Frontal cortex (tissue), 4 donors: ENCODE results near the gene ZFHX3. TPM values are rescaled to one million over a fixed set of nuclear protein-coding genes. Genes with fewer than 3 reads are reported as not detected.

ENCODE experiments used
- DNase-seq, 2 donors: peaks; one replicate each; pipeline ENCODE4 v3.0.0; 2012; ENCODE audit warnings: low spot score in 2 of 2
- FAIRE-seq: peaks from 2 replicates; lab custom pipeline; 2012; peaks lifted over from hg19 to GRCh38; lab: Jason Lieb, UNC
- total RNA-seq: library from RNA; depleted of rRNA; stranded (reverse); fragments of >200 nt; gene quantifications from one replicate; pipeline ENCODE4 v1.2.3, GENCODE V29; 2014
- donor health status: control.
- donor health status: control.
- donor health status: control.

The ZFHX3 gene
- total RNA-seq, 1 donor from 2014 or later = 4.9 TPM

DNA sequence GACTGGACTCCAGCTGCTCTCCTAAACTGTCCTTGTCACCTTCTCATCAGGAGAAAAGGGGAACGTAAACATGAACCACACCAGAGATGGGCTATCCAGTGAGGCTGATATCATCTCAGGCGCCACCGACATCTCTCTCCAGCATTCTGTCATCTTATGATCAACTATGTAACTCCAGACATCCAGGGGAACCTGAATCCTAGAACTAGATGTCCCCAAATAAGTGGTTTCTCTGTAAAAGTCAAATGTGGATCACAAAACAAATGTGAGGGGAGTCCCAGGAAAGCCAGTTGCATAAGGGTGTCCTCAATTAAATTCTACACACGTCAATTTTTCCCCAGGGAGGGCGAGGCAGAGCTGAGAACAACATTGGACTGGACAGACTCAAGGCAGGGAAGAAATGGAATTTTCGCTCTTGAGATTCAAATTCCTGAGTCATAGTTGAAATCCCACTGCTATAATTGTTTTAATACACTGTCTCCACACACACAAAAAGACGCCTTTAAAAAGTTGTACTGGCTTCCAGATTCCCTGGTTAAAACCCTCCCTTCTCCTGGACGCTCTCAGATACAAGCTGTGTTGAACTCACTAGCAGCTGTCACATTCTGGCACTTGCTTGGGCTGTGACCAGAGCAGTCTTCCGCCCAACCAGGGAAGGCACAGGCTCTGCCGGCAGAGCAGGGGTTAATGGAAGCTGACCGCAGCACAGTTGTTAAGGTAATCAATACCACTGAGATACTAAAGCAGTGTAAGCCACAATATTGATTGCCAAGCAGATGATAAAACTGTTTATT, 62.6 kb downstream of the ZFHX3 start:
- FAIRE-seq (no peak), DNase-seq (no peak)

GRCh38 chr16:72983728-72984350, 64.1 kb downstream of the ZFHX3 start:
- DNase-seq = no peak
- FAIRE-seq = no peak

DNA sequence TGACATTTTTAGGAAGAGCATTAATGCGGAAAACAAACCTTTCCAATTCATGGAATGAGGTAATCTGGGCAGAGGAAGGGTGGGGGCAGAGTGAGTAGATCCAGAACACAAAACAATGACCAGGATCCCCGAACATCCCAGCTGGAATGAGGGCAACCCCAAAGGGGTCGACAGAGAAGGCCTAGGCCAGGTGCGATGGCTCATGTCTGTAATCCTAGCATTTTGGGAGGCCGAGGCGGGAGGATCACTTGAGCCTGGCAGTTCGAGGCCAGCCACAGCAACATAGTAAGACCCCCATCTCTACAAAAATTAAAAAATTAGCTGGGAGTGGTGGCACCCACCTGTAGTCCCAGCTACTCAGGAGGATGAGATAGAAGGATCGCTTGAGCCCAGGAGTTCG, 64.7 kb downstream of the ZFHX3 start:
- FAIRE-seq (no peak), DNase-seq (no peak)

DNA sequence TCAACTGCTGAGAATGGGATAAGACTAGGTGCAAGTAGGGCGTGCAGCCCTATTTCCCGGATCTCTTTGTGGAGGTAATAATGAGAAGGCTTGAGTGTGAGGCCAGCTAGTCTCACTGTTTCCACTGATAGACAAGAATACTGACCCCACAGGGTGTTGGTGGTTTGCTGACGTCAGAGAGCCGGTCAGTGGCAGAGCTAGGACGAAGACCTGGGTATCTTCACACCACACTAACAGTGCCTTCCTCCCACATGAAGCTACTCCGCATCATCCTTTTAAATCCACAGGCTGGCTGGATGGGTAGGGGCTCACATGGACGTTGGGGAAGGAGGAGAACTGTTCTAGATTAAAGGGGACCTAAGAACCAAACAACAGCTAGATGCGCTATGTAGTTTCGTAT, 68.0 kb downstream of the ZFHX3 start:
- no peak for FAIRE-seq
- no peak for DNase-seq

GRCh38 chr16:72978212-72978611, 69.7 kb downstream of the ZFHX3 start:
- FAIRE-seq = no peak
- DNase-seq = no peak

DNA sequence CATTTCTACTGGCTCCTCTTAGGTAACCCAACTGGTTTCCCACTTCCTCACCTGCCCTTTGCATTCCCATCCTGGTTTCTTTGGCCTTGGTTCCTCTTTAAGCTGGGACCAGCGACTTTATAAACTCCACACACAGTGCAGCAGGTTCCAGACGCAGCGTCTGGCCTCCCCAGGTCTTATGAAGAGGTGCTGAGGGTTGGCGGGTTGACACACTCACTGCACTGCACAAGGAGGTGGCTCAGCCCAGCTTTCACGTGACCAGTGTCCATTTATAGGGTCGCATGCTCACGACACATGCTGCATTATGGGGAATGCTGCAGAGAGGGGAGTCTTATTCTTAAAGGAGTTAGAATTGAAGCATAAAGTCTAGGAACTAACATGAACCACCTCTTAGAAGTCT, 70.8 kb downstream of the ZFHX3 start:
- no peak for FAIRE-seq
- no peak for DNase-seq

GRCh38 chr16:72976438-72977064, 71.4 kb downstream of the ZFHX3 start:
- FAIRE-seq (no peak), DNase-seq (no peak)

DNA sequence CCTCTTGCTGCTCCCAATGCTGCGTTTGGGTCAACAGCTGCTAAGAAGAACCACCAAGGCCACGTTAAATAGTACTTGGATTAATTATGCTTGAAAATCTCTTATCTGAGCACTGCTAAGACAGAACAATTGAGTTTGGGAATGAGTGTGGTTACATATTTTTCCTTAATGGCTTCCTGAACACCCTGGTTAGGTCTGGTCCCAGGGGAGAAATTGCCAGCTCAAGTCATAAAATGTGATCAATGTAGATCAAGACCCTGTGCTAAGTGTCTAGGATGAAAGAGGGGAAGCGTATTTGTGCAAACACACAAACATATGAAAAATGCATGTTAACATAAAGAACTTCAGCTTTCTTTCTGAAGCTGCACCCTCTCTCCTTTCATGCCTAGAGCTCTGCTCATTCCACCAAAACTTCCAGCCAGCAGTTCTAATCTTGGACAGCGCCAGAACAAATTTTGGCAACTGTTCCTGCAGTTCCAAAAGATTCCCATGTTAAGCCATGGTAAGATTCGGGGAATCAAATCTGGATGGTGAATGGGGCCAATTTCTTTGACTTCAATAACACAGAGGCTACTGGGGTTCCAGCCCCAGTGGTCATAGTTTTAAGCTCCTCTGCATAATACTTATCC, 72.0 kb downstream of the ZFHX3 start:
- FAIRE-seq (no peak), DNase-seq (no peak)

GRCh38 chr16:72974142-72974769, 73.7 kb downstream of the ZFHX3 start:
- DNase-seq (no peak), FAIRE-seq (no peak)

GRCh38 chr16:72972878-72973571, 74.9 kb downstream of the ZFHX3 start:
- FAIRE-seq (no peak), DNase-seq (no peak)

DNA sequence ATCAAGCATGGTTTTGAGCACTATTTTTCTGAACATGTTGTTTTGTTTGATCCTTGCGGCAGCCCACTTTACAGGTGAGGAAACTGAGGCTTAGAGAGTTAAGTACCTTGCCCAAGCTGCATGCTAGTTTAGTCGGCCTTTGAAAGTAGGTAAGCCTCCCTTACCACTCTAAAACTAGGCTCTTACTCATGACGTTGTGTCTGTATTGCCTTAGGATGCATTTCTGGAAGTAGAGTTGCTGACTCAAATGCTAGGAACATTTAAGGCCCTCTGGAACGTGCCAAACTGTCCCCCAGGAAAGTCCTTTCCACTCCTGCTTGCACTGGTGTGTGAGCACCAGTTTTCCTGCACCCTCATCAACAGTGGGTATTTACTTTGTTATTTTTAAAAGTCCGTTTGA, 76.6 kb downstream of the ZFHX3 start:
- no peak for FAIRE-seq

DNA sequence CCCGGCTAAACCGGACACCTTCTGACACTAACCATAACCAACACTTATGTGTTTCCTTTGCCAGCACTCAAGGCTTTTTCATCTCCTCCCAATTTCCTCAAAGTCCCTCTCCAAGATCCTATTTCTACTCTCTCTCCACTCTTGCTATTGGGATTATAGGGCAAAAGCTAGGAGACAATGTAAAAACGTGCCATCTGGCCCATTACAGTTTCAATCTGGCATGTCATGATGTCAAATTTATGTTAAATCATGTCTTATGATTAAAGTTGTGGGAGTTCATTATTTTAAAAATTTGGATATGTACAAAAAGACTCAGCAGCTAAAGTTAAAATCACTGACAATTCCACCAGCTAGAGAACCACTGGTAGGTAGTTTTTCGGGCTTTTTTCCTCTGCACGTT, 77.3 kb downstream of the ZFHX3 start:
- DNase-seq = no peak
- FAIRE-seq = no peak

More for the DNA sequence above, 76.6 kb downstream of the ZFHX3 start:
- DNase-seq = no peak

- FAIRE-seq = no peak
- no peak for DNase-seq
Observed at GRCh38 chr16:72969812-72970211, 78.1 kb downstream of the ZFHX3 start.

DNA sequence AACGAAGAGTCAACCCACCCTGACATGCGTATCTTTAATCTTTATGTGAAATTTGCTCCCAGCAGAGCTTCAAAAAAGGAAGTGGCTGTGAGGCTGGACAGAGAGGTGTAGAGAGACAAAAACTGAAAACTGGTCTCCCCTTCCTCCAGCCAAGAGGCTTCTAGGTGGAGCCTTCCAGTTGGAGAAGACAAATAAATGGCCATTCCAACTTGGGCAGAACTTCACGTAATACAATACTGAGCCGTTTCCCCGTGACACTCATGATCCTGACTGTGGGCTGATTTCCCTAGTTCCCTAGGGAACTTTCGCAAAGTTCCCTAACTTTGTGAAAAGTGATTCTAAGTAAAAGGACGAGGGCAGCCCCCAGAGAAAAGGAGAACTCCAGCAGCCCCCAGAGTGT, 78.8 kb downstream of the ZFHX3 start:
- FAIRE-seq (no peak), DNase-seq (no peak)

- FAIRE-seq (no peak), DNase-seq (no peak)
Observed at GRCh38 chr16:72967941-72968340, 80.0 kb downstream of the ZFHX3 start.

GRCh38 chr16:72963533-72964315, 84.2 kb downstream of the ZFHX3 start:
- FAIRE-seq = no peak
- DNase-seq = no peak

DNA sequence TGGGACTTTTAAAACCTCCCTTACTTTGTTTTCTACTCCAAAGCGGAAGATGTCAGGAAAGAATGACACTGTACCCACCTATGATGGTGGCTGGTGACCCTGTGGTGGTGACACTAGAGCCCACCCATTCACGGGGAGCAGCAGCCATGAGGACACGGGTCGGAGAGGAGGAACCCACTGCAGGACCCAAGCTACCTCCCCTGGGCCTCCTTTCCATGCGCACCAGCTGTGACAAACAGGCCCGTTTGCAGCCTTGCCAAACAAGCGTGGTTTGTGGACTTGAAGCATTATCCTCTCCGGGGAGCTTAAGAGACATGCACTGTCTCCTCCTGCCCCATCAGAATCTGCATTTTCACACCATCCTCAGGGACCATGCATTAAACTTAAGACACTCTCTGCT, 85.6 kb downstream of the ZFHX3 start:
- FAIRE-seq (no peak), DNase-seq (no peak)

DNA sequence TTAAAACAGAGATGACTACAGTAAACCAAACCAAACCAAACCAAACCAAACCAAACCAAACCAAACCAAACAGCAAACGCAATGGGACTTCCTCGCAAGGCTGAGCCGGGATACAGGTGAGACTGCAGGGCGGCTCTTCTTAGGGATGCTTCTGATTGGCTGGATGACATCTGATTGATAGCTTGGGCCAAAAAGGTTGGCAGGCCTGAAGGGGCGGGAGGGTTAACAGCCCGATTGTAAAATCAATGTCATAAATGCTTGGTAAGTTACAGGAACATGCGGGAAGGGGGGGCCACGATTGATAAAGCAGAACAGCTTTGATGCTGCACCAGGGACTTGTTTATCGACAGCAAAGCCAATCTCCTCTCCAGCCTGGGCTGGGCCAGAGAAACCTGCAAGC, 86.1 kb downstream of the ZFHX3 start:
- DNase-seq (no peak), FAIRE-seq (no peak)
